Thyroid gland (tissue), 4 donors: ENCODE results near the gene GRIK4.

Source experiments
- POLR2A ChIP-seq, 2 donors: fragments of 450-650 bp; IDR thresholded peaks; one replicate each; pipeline ENCODE4 v1.6.1; 2017; ENCODE audit warnings: antibody characterized with exemption in 2 of 2, mild to moderate bottlenecking in 2 of 2, moderate library complexity in 1 of 2
- TF ChIP-seq, protein P1 (sequence below), 6 experiments: fragments of 200-600 bp in 3 of 6; fragments of 450-650 bp in 3 of 6; sonication (generic) in 3 of 6; IDR thresholded peaks; one replicate each; pipeline ENCODE4 v1.5.1; 2016 to 2019; ENCODE audit warnings: antibody characterized with exemption in 6 of 6, mild to moderate bottlenecking in 2 of 6, inconsistent platforms in 1 of 6, moderate library complexity in 1 of 6

DNA sequence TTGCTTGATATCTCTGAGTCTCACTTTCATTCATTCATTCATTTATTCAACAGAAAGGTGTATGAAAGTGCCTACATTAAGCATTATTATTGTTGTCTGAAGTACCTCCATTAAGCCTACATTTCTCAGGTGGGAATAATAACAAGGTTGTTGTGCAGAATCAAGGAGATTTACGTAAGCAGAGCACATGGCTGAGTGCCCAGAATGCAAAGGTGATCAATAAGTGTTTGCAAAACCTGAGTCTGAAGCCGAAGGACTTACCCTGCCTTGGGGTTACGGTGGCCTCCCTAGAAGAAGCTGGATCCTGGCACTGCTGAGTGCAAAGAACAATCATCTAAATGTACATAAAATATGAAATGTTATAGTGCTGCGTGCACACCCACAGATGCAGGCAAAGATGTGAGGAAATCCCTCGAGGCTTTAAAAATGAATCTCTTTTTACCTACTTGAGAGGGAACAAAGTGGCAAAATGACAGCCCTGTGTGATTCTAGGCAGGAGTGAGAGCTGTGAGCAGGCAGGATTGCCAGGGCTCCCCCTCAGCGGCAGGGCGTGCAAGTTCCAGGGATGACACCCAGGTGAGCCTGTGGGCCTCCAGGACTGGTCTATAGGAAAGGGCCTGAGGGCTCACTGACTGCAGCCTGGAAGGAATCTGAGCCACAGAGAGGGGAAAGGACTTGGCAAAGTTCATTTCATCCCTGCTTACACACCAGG lies 379.2 kb downstream of the GRIK4 start:
- TF ChIP-seq, protein P1, sequence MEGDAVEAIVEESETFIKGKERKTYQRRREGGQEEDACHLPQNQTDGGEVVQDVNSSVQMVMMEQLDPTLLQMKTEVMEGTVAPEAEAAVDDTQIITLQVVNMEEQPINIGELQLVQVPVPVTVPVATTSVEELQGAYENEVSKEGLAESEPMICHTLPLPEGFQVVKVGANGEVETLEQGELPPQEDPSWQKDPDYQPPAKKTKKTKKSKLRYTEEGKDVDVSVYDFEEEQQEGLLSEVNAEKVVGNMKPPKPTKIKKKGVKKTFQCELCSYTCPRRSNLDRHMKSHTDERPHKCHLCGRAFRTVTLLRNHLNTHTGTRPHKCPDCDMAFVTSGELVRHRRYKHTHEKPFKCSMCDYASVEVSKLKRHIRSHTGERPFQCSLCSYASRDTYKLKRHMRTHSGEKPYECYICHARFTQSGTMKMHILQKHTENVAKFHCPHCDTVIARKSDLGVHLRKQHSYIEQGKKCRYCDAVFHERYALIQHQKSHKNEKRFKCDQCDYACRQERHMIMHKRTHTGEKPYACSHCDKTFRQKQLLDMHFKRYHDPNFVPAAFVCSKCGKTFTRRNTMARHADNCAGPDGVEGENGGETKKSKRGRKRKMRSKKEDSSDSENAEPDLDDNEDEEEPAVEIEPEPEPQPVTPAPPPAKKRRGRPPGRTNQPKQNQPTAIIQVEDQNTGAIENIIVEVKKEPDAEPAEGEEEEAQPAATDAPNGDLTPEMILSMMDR (IDR thresholded peaks at IDR 0.05): no peak
- no peak for TF ChIP-seq POLR2A (IDR thresholded peaks at IDR 0.05)
